HG02938 (cell line): ENCODE measurements around the gene ZNF668.
A peak's percentile ranks its signal among the peaks of the same experiment; 100 is the strongest.

Experiments
- ATAC-seq: cut with Tn5 transposase; IDR thresholded peaks from one replicate; pipeline ENCODE4 v1.9.1; 2021; ENCODE audit warnings: mild to moderate bottlenecking, moderate library complexity; ENCODE audit not compliant: unreplicated experiment

ZNF668 gene

DNA sequence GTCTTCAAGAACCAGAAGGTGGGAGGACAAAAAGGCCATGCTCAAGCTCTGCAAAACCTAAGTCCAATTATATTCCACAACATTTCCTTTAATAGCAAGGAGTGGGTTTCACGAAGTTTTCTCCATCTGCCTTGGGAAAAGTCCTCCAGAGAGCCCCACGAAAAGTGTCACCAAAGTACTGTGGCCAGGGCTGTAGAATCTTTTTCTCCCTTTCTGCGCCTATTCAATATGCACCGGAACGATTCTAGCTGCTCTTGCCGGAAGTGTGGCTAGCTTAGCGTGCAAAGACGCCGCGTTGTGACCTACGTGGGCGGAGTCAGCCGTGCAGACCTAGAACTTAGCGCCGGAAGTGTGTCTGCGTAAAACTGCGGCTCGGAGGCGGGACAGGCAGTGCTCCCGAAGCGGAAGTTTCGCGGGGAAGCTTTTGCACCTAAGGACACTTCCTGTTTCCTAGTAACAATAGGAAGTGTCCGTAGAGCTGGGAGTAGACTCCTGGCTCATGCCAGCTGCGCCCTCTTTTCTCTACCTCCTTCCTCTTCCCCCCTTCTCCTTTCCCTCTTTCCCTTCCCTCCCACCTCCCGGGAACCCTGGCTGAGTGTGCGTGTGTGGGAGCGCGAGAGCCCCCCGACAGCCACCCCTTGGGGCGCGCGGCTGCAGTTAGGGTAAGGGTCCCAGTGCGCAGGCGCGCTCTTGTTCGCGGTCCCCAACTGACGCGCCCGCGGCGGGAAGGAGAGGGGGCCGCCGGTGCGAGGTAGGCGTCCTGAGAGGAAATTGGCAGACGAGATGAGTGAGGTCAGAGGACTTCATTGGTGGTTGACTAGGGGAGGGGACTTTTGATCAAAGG lies at the start of gene ZNF668, which contains the start of gene ZNF646:
Gene ZNF668 (minus strand): TSS at position 271 of the 844 bp plus-strand sequence. CDS start 9,781 bp downstream, outside the sequence.
Gene ZNF646 (plus strand): TSS at position 453 of the 844 bp plus-strand sequence. CDS start 1,903 bp downstream, outside the sequence.
- peak; percentile 67 for ATAC-seq

DNA sequence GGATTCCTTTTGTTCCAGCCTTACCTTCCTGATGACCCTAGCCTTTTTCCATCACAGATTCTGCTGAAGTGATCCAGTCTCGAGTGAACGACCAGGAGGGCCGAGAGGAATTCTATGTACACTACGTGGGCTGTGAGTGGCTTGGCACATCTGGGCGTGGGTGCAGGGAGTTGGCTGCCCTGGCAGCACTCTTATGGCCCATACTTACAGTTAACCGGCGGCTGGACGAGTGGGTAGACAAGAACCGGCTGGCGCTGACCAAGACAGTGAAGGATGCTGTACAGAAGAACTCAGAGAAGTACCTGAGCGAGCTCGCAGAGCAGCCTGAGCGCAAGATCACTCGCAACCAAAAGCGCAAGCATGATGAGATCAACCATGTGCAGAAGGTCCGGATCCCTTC lies 46.1 kb upstream of the ZNF668 start:
- ATAC-seq, result no peak

DNA sequence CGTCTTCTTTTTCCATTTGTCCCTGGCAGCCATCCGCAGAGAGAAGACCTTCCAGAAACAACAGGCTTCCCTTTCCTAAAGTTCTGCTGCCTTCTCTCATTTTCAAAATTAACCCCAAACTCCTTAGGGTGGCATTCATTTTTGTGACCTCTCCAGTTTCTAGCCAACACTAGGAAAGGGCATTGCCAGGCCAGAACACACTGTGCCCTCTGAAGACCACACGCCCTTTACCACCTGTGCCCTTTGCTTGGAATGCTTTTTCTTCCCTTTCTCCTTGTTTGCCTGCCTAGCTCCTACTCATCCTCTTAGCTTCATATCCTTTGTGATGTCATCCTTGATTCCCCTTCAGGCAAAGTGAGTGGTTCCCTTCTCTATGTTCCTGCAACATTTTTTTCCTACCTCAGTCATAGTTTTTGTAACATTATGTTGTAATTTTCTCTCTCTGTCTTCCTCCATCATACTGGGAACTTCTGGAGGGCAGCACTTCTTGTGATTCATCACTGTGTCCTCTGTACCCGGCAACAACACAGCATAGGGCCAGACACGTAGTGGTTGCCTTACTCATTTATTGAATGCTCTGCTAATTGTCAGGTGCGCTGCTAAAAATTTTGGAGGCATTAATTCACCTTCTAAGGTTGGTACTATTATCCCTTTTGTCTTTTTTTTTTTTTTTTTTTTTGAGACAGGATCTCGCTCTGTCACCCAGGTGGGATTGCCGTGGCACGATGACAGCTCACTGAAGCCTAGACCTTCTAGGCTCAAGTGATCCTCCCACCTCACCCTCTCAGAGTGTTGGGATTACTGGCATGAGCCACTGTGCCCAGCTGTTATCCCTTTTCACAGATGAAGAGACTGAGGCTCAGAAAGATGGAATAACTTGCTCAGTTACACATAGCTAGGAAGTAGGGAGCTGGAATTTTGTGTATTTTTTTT lies 44.4 kb upstream of the ZNF668 start:
- no peak for ATAC-seq

DNA sequence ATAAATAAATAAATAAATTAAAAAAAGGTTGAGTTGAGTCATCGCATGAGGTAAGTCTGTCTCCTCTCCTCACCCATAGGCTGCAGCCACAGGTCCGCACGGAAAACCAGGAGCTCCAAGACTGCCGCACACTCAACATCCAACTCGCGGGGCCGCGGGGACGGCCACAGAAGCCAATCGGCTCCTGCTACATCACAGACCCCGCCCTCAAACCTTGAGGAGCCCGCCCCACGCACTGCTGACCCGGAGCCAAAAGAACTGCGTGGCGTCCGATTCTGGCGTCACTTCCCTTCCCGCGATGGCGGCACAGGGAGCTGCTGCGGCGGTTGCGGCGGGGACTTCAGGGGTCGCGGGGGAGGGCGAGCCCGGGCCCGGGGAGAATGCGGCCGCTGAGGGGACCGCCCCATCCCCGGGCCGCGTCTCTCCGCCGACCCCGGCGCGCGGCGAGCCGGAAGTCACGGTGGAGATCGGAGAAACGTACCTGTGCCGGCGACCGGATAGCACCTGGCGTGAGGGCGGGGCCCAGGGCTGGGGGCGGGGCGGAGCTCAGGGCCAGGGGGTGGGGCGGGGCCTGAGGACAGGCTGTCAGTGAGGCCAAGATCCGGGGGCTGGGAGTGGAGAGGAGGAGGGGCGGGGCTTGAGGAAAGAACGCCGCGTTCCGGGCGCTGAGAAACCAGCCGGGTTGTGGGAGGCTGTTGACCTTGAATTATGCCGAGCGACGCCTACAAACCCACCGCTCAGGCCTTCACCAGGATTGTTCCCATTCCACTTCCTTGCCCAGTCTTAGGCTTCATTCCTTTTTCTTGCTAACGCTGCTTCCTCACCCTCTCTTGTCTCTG lies 43.6 kb upstream of the ZNF668 start, which contains the start of gene KAT8:
Gene KAT8 (plus strand): TSS at position 281 of the 839 bp plus-strand sequence. CDS start 18 bp downstream, at position 299.
- ATAC-seq, result peak; percentile 89

DNA sequence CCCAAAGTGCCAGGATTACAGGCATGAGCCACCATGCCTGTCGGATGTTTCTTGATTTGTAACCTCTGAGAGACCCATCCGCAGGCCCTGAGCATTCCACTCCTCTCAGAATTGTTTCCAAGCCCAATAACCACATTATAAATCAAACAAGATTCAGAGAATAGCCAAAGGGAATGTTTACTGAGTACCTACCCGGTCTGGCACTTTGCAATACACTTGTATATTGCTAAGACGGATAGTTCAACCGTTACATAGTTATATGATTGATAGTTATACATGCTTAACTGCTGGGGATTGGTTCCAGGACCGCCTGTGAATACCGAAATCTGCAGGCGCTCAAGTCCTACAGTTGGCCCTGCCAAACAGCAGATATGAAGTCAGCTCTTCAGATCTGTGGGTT lies 40.4 kb upstream of the ZNF668 start:
- no peak for ATAC-seq

DNA sequence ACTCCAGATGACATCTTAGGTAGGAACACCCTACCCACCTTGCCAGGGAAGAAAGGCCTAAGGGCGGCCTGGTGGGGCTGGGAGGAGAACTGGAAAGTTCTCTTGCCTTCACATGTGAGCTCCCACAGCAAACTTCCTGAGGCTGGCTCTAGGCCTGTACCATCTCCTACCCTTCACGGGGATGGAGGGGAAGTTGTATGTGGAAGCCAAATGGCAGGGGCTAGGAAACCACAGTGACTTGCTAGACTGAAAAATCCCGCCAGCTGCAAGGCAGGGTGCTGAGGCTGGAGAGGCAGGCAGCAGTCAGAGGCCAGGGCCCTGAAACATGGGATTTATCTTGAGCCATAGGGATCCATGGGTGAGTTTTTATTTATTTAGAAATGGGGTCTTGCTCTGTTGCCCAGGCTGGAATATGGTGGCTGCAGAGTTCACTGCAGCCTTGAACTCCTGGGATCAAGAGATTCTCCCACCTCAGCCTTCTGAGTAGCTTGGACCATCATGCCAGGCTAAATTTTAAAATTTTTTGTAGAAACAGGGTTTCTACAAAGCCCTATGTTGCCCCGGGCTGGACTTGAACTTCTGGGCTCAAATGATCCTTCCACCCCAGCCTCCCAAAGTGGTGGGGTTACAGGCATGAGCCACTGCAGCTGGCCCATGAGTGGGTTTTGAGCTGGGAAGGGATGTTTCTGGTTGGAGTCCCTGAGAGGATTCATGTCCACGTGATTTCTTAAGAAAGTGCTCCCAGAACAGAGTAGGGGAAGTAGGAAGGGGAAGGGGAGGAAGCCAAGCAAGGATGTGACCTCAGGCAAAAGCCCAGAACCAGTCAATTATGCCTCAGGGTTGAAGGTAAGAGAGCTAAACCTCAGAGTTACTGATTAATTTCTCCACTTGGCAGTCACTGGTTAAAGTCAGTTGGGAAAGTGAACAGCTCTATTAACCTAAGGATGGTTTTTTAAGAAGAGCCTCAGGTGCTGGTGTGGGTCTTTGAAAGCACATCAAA lies 39.4 kb upstream of the ZNF668 start:
- no peak for ATAC-seq

- ATAC-seq, result no peak
Observed at GRCh38 chr16:31112711-31113110, 38.7 kb upstream of the ZNF668 start.

GRCh38 chr16:31111881-31112466 lies 37.9 kb upstream of the ZNF668 start:
- ATAC-seq, result no peak

DNA sequence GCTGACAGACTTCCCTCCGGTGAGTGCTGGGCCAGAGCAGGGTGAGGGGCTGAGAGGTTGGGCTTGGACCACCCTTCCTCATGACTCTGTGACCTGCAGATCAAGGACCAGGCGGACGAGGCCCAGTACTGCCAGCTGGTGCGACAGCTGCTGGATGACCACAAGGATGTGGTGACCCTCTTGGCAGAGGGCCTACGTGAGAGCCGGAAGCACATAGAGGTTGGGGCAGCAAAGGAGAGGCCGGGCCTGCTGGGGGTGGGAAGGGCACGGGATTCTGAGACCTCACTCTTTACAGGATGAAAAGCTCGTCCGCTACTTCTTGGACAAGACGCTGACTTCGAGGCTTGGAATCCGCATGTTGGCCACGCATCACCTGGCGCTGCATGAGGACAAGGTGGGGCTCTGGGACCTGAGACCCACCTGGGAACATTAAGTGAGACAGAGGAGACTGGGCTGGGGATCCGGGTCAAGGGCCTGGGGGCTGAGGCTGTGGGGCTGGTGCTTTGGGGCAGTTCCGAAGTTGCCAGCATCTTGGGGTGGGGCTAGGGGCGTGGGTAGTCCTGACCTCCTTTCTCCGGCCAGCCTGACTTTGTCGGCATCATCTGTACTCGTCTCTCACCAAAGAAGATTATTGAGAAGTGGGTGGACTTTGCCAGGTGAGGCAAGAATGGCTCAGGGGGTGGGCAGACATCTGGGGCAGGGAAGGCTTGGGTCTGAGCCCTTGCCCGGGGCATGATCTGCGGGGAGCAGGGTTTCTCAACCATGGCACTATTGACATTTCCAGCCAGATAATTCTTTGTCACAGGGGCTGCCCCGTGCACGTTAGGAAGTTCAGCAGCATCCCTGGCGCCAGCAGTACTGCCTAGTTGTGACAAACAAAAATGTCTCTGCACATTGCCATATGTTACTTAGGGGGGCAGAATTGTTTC lies 36.3 kb upstream of the ZNF668 start:
- ATAC-seq, result no peak

- ATAC-seq, result no peak
Observed at GRCh38 chr16:31109622-31110021, 35.6 kb upstream of the ZNF668 start.

- ATAC-seq, result no peak
Observed at GRCh38 chr16:31108794-31109558, 34.9 kb upstream of the ZNF668 start.

DNA sequence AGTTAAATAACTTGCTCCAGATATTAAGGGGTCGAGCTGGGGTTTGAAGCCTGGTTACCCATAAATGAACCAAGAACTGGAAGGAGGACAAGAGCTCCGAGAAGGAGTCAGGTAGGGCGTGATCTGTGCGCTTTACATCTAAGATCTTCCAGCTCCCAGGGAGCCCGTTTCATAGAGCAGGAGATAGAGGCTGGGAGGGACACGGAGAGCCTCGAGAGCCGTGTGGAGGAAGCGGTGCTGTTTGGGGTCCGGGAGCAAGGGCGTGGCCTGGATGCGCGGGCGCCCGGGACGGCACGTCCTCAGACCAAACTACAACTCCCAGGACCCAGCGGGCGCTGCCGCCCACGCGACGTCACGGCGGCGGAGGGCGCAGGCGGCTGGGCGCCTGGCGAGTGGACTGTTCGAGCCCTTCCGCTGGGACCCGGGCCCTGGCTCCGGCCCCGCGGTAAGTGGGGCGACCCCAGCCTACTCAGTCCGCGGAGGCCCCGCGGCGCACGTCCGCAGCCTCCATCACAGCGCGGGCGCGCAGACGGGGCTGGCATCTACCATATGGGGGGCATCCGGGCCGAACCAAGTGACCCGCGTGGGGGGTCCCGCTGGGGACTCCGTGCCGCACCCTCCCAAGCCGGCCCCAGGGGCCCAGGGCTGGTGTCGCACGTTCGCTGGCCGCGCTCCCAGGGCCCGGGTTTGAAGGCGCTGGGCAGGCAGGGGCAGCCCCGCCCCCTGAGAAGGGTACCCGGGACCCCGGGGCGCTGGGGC lies 34.2 kb upstream of the ZNF668 start, which contains the start of gene BCKDK:
Gene BCKDK (plus strand): TSS at position 352 of the 759 bp plus-strand sequence. CDS start 838 bp downstream, outside the sequence.
- peak; percentile 68 for ATAC-seq

DNA sequence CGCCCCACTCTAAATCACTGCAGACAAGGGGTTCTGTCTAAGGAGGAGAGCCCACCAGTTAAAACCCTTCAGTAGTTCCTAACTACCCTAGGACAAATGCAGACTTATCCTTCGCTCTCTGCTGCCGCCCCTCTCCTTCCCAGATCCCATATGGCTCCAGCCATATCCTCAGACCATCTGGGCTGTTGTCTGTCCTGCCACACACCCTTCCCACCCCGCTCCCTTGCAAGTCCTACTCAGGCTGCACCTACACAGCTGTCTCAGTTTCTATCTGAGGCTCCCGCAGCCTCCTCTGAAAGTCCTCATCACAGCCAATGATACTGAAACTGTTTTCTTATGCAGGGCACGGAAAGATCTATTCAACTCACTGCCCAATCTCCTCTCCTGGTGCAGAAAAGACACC lies 33.4 kb upstream of the ZNF668 start:
- peak; percentile 59 for ATAC-seq

GRCh38 chr16:31106509-31107464 lies 32.7 kb upstream of the ZNF668 start:
- no peak for ATAC-seq

DNA sequence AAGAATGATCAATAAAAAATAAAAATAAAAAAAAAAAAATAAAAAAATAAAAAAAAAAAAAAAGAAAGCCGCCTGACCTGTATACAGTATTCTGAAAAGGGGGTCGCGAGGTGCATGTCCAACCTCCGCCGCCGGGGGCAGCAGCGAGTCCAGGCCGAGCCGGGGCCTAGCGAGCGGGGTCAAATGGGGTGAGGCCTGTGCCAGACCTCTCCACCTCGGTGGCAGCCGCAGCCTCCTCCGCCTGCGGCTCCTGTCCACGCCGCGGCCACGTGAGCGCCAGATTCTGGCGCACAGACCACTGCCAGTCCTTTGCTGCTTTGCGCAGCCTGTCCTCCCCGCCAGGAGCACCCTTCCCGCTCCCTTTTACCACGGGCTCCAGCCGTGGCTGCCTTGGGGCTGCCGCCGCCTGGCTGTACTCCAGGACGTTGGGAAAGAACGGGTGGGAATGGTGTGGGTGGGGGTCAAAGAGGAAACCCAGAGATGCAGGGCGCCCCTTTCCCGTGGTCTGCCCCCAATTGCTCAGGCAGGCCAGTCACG lies 31.7 kb upstream of the ZNF668 start:
- ATAC-seq, result no peak
